Head of caudate nucleus (tissue), 42 donors: ENCODE measurements around the gene TRMT2A.

Source experiments
- DNase-seq, 42 donors: peaks; one replicate each; pipeline versions ENCODE4 v3.0.0 to v3.0.0-alpha.2; 2020 to 2021; ENCODE audit warnings: mixed read lengths in 7 of 42
- intact Hi-C: fragments of 100-400 bp; cut with DNase I; formaldehyde crosslinking; loops from one replicate; pipeline ENCODE4 v1.15.0; 2022

Gene TRMT2A

DNA sequence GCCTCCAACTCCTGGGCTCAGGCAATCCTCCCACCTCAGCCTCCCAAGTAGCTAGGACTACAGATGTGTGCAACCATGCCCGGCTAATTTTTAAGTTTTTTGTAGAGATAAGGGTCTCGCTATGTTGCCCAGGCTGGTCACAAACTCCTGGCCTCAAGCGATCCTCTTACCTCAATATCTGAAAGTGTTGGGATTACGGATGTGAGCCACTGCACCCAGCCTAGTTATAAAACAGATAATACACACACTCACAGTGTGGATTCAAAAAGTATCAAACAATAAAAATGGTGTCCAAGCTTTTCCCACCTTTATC lies 34.2 kb upstream of the TRMT2A start:
- DNase-seq: no peak
- intact Hi-C loops: no loop called here

DNA sequence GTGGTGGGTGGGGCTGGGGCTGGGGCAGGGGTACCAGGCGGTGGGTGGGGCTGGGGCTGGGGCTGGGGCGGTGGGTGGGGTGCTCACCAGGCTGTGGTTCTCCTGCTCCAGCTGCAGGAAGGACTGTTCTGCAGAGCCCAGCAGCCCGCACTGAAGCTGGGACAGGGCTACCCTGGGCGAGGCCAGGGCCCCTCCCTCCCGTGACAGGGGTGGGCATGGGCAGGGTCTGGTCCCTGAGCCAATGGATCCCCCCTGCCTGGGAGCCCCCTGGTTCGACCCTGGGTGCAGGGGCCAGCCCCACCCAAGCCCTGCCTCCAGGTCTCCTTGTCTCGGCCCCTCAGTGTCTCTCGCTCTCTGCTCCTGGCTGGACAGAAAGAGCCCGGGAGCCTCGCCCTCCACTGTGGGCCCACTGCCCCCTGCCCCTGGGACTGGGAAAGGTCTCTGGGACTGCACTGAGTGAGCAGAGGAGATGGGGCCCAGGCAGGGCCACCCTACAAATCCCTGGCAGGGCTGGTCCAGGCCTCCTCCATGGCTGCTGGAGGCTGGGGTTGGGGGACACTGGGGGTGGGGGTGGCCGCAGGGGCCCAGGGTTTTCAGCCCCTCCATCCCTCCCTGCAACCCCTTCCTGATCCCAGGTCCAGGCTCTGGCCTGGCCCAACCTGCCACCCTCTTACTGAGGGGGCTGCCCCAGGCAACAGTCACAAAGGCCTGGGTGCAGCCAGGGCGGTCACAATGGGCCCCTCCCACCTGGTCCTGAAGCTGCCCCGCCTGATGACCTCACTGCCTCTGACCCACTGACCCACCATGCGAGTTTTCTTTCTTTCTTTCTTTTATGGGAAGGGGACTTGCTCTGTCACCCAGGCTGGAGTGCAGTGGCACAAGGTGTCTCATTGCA lies 33.6 kb upstream of the TRMT2A start, which contains the start of gene CCDC188:
Gene CCDC188, minus strand, starts transcription at position 675 of the 895 bp plus-strand sequence. Its CDS starts 69 bp downstream, at position 606.
- intact Hi-C loops: no loop called here
- DNase-seq: no peak

- intact Hi-C loops: no loop called here
These were observed 32.5 kb upstream of the TRMT2A start for GRCh38 chr22:20149257-20150250.

DNA sequence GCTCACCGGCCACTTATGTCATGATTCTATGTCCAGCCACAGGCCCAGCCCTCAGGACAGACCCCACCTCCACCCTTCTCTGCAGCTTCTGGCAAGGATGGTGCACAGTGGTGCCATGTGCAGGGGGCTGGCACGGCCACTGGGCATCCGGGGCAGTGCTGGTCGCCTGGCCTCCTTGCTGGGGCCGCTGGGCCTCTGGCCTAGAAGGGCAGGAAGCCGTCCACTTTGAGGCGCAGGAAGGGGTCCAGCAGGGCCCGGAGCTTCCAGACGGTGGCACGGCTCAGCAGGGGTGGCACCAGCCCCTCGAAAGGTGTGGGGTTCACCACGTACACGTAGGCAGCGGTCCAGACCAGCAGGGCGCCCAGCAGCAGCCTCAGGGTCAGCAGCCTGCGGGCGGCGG lies 31.4 kb upstream of the TRMT2A start:
- no peak for DNase-seq
- intact Hi-C loops: no loop called here

More at GRCh38 chr22:20149257-20150250, 32.5 kb upstream of the TRMT2A start:
- DNase-seq: no peak

- DNase-seq: no peak
- intact Hi-C loops: no loop called here
These were observed 30.4 kb upstream of the TRMT2A start for GRCh38 chr22:20147237-20147988.

DNA sequence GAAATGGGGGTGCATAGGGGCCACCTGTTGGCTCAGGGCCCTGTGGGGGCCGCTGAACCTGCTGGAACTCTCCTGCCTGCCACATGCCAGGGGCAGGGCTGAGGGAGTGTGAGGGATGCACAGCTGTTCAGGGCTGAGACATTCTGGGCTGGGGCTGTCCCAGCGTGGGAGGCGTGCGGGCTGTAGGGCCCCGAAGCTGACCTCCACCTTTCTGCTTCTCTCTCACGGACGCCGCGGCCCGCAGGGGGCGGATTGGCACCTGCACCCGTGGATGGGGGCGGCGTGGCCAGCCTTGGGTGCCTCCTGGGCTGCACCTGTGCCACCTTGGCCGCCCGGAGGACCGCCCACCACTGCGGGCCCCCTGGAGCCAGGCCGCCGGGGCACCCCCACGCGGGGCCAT lies 29.8 kb upstream of the TRMT2A start:
- no peak for DNase-seq
- intact Hi-C loops: no loop called here

GRCh38 chr22:20145832-20146223 lies 28.8 kb upstream of the TRMT2A start:
- intact Hi-C loops: no loop called here

GRCh38 chr22:20145206-20145831 lies 28.3 kb upstream of the TRMT2A start:
- intact Hi-C loops: no loop called here
- no peak for DNase-seq

More at GRCh38 chr22:20145832-20146223, 28.8 kb upstream of the TRMT2A start:
- no peak for DNase-seq

- intact Hi-C loops: no loop called here
- no peak for DNase-seq
These were observed 27.0 kb upstream of the TRMT2A start for GRCh38 chr22:20143883-20144665.

- intact Hi-C loops: no loop called here
These were observed 25.9 kb upstream of the TRMT2A start for GRCh38 chr22:20142711-20143621.

DNA sequence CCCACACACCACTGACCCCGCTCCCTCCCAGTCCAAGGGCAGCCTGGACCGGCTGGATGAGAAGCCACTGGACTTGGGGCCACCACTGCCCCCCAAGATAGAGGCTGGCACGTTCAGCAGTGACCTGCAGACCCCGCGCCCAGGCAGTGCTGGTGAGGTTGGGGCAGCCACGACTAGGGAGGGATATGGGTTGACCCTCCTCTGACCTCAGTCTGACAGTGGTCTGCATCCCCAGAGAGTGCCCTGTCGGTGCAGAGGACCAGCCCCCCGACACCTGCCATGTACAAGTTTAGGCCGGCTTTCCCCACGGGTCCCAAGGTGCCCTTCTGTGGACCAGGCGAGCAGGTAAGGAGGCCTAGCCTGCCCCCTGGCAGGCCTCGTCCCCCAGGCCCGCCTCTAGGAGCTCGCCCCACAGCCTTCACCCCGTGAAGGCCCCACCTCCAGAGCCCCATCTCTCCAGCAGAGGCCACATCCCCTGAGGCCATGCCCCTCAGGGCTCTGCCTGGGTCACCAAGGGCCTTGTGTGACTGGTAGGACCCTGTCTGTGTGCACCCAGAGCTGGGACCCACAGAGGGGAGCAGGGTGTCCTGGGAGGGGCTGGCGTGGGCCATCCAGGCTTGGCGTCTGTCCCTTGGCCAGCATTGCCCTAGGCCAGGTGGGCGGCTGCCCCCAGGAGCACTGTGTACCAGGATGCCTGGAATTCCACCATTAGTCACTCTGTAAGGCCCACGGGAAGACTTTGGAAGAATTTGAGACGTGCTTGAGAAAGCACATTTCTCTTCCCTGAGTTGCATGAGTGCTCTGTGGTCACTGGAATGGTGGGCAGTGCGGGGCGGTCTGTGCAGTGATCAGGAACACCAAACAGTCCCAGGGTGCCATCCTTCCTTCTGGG lies 24.4 kb upstream of the TRMT2A start:
- DNase-seq: no peak

More at GRCh38 chr22:20142711-20143621, 25.9 kb upstream of the TRMT2A start:
- no peak for DNase-seq

GRCh38 chr22:20140521-20140964 lies 23.5 kb upstream of the TRMT2A start:
- intact Hi-C loops: no loop called here

More for the DNA sequence above, 24.4 kb upstream of the TRMT2A start:
- intact Hi-C loops: no loop called here

GRCh38 chr22:20140107-20140445 lies 23.1 kb upstream of the TRMT2A start:
- DNase-seq: no peak
- intact Hi-C loops: no loop called here

More at GRCh38 chr22:20140521-20140964, 23.5 kb upstream of the TRMT2A start:
- no peak for DNase-seq

- intact Hi-C loops: no loop called here
- DNase-seq: no peak
These were observed 22.5 kb upstream of the TRMT2A start for GRCh38 chr22:20139391-20140106.

- no peak for DNase-seq
- intact Hi-C loops: no loop called here
These were observed 21.8 kb upstream of the TRMT2A start for GRCh38 chr22:20138868-20139267.
